IMR-90 (cell line): Measurements from ENCODE around the gene ERGIC1. TPM values are rescaled to one million over a fixed set of nuclear protein-coding genes. Genes with fewer than 3 reads are reported as not detected.

Source experiments
- ATAC-seq: fragments of 200-7000 bp; cut with Tn5 transposase; 2 replicates; pipeline ENCODE4 v1.9.1; 2020; ENCODE audit warnings: low read depth, mild to moderate bottlenecking, moderate library complexity
- BruUV-seq: library from RNA; stranded (reverse); fragments of 400-500 nt; replicated peaks from 2 replicates; lab custom pipeline; 2021; lab: Mats Ljungman, UMichigan
- CTCF ChIA-PET: fragments of 300-600 bp; formaldehyde crosslinking; extraction: SDS; loops from one replicate; lab custom pipeline; 2021; ENCODE audit warnings: antibody characterized with exemption; lab: Yijun Ruan, JAX
- POLR2A ChIA-PET: fragments of 300-600 bp; sonication (Branson Sonifier 250); formaldehyde crosslinking; loops from one replicate; lab custom pipeline; 2022; ENCODE audit warnings: antibody characterized with exemption; ENCODE audit not compliant: unreplicated experiment; lab: Charles Lee
- DNase-seq: peaks from one replicate; pipeline ENCODE4 v3.0.0; 2013
- H2AFZ ChIP-seq: replicated peaks from 2 replicates; pipeline ENCODE3; 2013; ENCODE audit warnings: low read length, mild to moderate bottlenecking; ENCODE audit not compliant: poor library complexity
- H2AK5ac ChIP-seq: 2 replicates; pipeline ENCODE4 v1.6.1; 2013; ENCODE audit warnings: low read depth, low read length, inconsistent platforms
- H2AK9ac ChIP-seq: replicated peaks from 2 replicates; pipeline ENCODE3; 2013; ENCODE audit warnings: mild to moderate bottlenecking, low read depth, low read length, moderate library complexity; ENCODE audit not compliant: poor library complexity
- H2BK120ac ChIP-seq: 2 replicates; pipeline ENCODE4 v1.6.1; 2013; ENCODE audit warnings: low read depth, low read length, inconsistent platforms
- H2BK15ac ChIP-seq: 3 replicates; pipeline ENCODE4 v1.6.1; 2013; ENCODE audit warnings: low read depth, low read length, inconsistent platforms
- H2BK20ac ChIP-seq: 2 replicates; pipeline ENCODE4 v1.6.1; 2013; ENCODE audit warnings: low read depth, mild to moderate bottlenecking, inconsistent platforms, low read length, moderate library complexity
- H2BK5ac ChIP-seq: 2 replicates; pipeline ENCODE4 v1.6.1; 2013; ENCODE audit warnings: mild to moderate bottlenecking, low read depth, low read length, inconsistent platforms; ENCODE audit not compliant: poor library complexity, severe bottlenecking
- H3K14ac ChIP-seq: replicated peaks from 2 replicates; pipeline ENCODE4 v1.6.1; 2013; ENCODE audit warnings: low read depth, low read length, inconsistent platforms
- H3K18ac ChIP-seq: 2 replicates; pipeline ENCODE4 v1.6.1; 2013; ENCODE audit warnings: low read depth, low read length, control low read depth
- H3K23ac ChIP-seq: 2 replicates; pipeline ENCODE4 v1.6.1; 2013; ENCODE audit warnings: low read depth, low read length, inconsistent platforms
- H3K27ac ChIP-seq: 2 replicates; pipeline ENCODE4 v1.5.1; 2013; ENCODE audit warnings: mild to moderate bottlenecking, control low read depth, low read length; ENCODE audit not compliant: insufficient read depth
- H3K27me3 ChIP-seq: 2 replicates; pipeline ENCODE4 v1.6.1; 2013; ENCODE audit warnings: low read length; ENCODE audit not compliant: control insufficient read depth, insufficient read depth
- H3K36me3 ChIP-seq: 2 replicates; pipeline ENCODE4 v1.6.1; 2013; ENCODE audit warnings: low read length, mixed read lengths; ENCODE audit not compliant: control insufficient read depth, insufficient read depth
- H3K4ac ChIP-seq: 2 replicates; pipeline ENCODE4 v1.6.1; 2013; ENCODE audit warnings: low read depth, low read length, inconsistent platforms
- H3K4me1 ChIP-seq: 2 replicates; pipeline ENCODE4 v1.6.1; 2013; ENCODE audit warnings: low read length, mixed read lengths; ENCODE audit not compliant: control insufficient read depth, insufficient read depth
- H3K4me2 ChIP-seq: 2 replicates; pipeline ENCODE4 v1.6.1; 2013; ENCODE audit warnings: low read depth, mild to moderate bottlenecking, control low read depth, low read length, moderate library complexity
- H3K4me3 ChIP-seq: 2 replicates; pipeline ENCODE4 v1.5.1; 2013; ENCODE audit warnings: low read depth, mild to moderate bottlenecking, control low read depth, low read length, moderate library complexity; ENCODE audit not compliant: insufficient read depth
- H3K56ac ChIP-seq: 2 replicates; pipeline ENCODE4 v1.6.1; 2013; ENCODE audit warnings: low read length, inconsistent platforms; ENCODE audit not compliant: insufficient read depth; ENCODE audit errors: extremely low read depth
- H3K79me1 ChIP-seq, 2 experiments: 2 replicates each; pipeline ENCODE4 v1.6.1; 2013; ENCODE audit warnings: low read length in 2 of 2, inconsistent platforms in 1 of 2, low read depth in 1 of 2
- H3K9ac ChIP-seq: 2 replicates; pipeline ENCODE4 v1.6.1; 2013; ENCODE audit warnings: low read depth, low read length, control low read depth
- H3K9me1 ChIP-seq: 2 replicates; pipeline ENCODE4 v1.6.1; 2013; ENCODE audit warnings: low read length, inconsistent platforms; ENCODE audit not compliant: insufficient read depth
- H3K9me3 ChIP-seq: 2 replicates; pipeline ENCODE4 v1.6.1; 2013; ENCODE audit warnings: low read length; ENCODE audit not compliant: control insufficient read depth, insufficient read depth
- H4K20me1 ChIP-seq: 2 replicates; pipeline ENCODE4 v1.6.1; 2013; ENCODE audit warnings: low read length, inconsistent platforms; ENCODE audit not compliant: insufficient read depth
- H4K5ac ChIP-seq: 2 replicates; pipeline ENCODE4 v1.6.1; 2013; ENCODE audit warnings: mild to moderate bottlenecking, low read depth, low read length, control low read depth
- H4K8ac ChIP-seq, 2 experiments: 2 replicates each; pipeline ENCODE4 v1.6.1; 2013; ENCODE audit warnings: low read depth in 2 of 2, low read length in 2 of 2, control low read depth in 1 of 2, inconsistent platforms in 1 of 2
- H4K91ac ChIP-seq: 2 replicates; pipeline ENCODE4 v1.6.1; 2013; ENCODE audit warnings: low read depth, low read length, inconsistent platforms; ENCODE audit not compliant: insufficient read depth
- CEBPB ChIP-seq: IDR thresholded peaks from 2 replicates; pipeline ENCODE4 v1.6.1; 2012; ENCODE audit warnings: low read depth, low read length, improper control_type of control experiment
- POLR2A ChIP-seq: IDR thresholded peaks from 2 replicates; pipeline ENCODE4 v1.6.1; 2012; ENCODE audit warnings: mild to moderate bottlenecking, low read depth, low read length
- RAD21 ChIP-seq: IDR thresholded peaks from 2 replicates; pipeline ENCODE4 v1.6.1; 2012; ENCODE audit warnings: low read length, improper control_type of control experiment
- RCOR1 ChIP-seq: IDR thresholded peaks from 2 replicates; pipeline ENCODE4 v1.6.1; 2012; ENCODE audit warnings: mild to moderate bottlenecking, low read length, improper control_type of control experiment; ENCODE audit not compliant: insufficient replicate concordance
- SMC3 ChIP-seq: fragments of 150-350 bp; IDR thresholded peaks from 2 replicates; pipeline ENCODE4 v1.6.1; 2016; ENCODE audit warnings: low read depth, mild to moderate bottlenecking, antibody characterized with exemption, low read length, moderate library complexity
- WGBS, 2 experiments: methylation state at CpG; one replicate each; pipeline versions ENCODE4 v1.1.5 to v1.1.7; 2013; ENCODE audit warnings: missing lambda C conversion rate in 2 of 2; ENCODE audit not compliant: insufficient read length in 1 of 2; ENCODE audit errors: extremely low coverage in 2 of 2; 5-methylcytosine and 5-hydroxymethylcytosine counted together
- dilution Hi-C: fragments of 300-500 bp; cut with HindIII; formaldehyde crosslinking; loops from one replicate; pipeline ENCODE4 v1.14.3; 2018; ENCODE audit warnings: low sequenced_read_pairs; ENCODE audit not compliant: unreplicated experiment
- in situ Hi-C: fragments of 300-500 bp; cut with MboI; formaldehyde crosslinking; loops from 3 replicates; pipeline ENCODE4 v1.14.3; 2019; ENCODE audit warnings: low sequenced_read_pairs, inconsistent platforms, mixed read lengths
- intact Hi-C: fragments of 100-400 bp; cut with micrococcal nuclease; formaldehyde crosslinking; loops from 2 replicates; pipeline ENCODE4 v1.10.0; 2022
- polyA plus RNA-seq, 3 experiments: library from polyadenylated mRNA; depleted of rRNA; stranded (reverse); fragments of >200 nt; gene quantifications; 2 replicates each; pipeline ENCODE4 v1.2.3, GENCODE V29; 2012; ENCODE audit warnings: low replicate concordance in 1 of 3
- total RNA-seq: library from RNA; depleted of rRNA; stranded (reverse); fragments of >200 nt; gene quantifications from 2 replicates; pipeline ENCODE4 v1.2.3, GENCODE V29; 2012

The ERGIC1 gene
- total and polyA plus RNA-seq, 2 of the 4 experiments (the other 2 are of a cell fraction) = 134 to 192 TPM

DNA sequence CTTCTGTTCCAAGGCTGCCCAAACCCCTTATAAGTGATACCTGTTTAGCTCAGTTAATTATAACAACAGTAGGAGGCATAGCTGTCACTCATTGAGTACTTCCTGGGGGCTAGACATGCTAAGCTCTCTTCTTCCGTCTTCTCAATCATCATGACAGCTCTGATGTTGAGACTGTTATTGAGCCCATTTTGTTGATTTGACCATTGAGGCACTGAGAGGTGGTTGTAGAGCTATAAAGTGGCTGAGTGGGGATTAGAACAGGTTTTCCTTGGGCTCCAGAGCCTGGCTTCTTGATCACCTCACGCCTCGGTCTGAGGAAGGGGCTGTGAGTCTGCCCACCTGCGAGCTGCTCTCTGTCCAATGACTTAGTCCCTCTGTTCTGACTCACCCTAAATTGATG, 99.2 kb downstream of the ERGIC1 start:
- in situ Hi-C loops (loop anchor here (5.0 kb wide), 1 partner anchor 216 kb away; no protein-coding TSS in a partner anchor), dilution Hi-C loops (no loop called here), intact Hi-C loops (no loop called here)
- DNase-seq = no peak
- H3K56ac ChIP-seq = no peak overlapping the region
- H3K4me1 ChIP-seq = peaks cover 22% of the 10 kb centered on the region
- H3K27me3 ChIP-seq = no peaks in the 10 kb centered on the region
- peak overlapping the region; percentile 31 for H2AK9ac ChIP-seq
- no peak overlapping the region for H4K5ac ChIP-seq
- peak overlapping the region; percentile 75; the same call in 1 of the 3 replicates for H2BK15ac ChIP-seq
- no peak for ATAC-seq
- peaks cover 19 to 40% of the 10 kb centered on the region in 2 experiments; a peak in 3 of 4 replicates for H3K79me1 ChIP-seq
- peak overlapping the region; percentile 87; the same call in 1 of the 2 replicates for H2BK20ac ChIP-seq
- peak overlapping the region; percentile 90; the same call in 1 of the 2 replicates for H4K91ac ChIP-seq
- H3K23ac ChIP-seq = no peak overlapping the region
- TF ChIP-seq POLR2A = no peak
- no peak for TF ChIP-seq RCOR1
- TF ChIP-seq RAD21 = no peak
- no peak for TF ChIP-seq SMC3
- TF ChIP-seq CEBPB = no peak
- ChIA-PET CTCF (interaction anchor here (0.9 to 3.6 kb wide), 4 partner anchors 161 to 220 kb away, joined by 3 to 25 read pairs (median 12); no protein-coding TSS in a partner anchor), POLR2A (no interaction called here)
- no peaks in the 10 kb centered on the region for H3K9me3 ChIP-seq
- H2AFZ ChIP-seq = no peak overlapping the region
- no peak overlapping the region for H3K14ac ChIP-seq
- 100% methylated on average over 1 of the region's 4 CpGs; no CpG with 5 or more reads in 1 of the 2 experiments for WGBS, 2 experiments
- H3K9ac ChIP-seq = no peak overlapping the region
- BruUV-seq = no TSS peak
- peak overlapping the region; percentile 99; the same call in 1 of the 2 replicates for H2BK120ac ChIP-seq
- no peak overlapping the region for H3K4me3 ChIP-seq
- H4K20me1 ChIP-seq = no peaks in the 10 kb centered on the region
- H2AK5ac ChIP-seq = peak overlapping the region; percentile 97; the same call in 1 of the 2 replicates
- H3K4me2 ChIP-seq = no peak overlapping the region
- no peak overlapping the region; the same call in 1 of the 2 replicates for H3K27ac ChIP-seq
- H3K9me1 ChIP-seq = peaks cover 4% of the 10 kb centered on the region; the same call in 1 of the 2 replicates
- H4K8ac ChIP-seq = peak overlapping the region; percentile 51 to 78; a peak in 3 of 4 replicates
- peak overlapping the region; percentile 96 for H3K4ac ChIP-seq
- no peak overlapping the region for H3K18ac ChIP-seq
- H2BK5ac ChIP-seq = peak overlapping the region; percentile 73
- H3K36me3 ChIP-seq = peaks cover 24% of the 10 kb centered on the region
